SU-DHL-6 (cell line): ENCODE measurements around the gene UNC119B.

Source experiments
- H2AFZ ChIP-seq: fragments of 200-600 bp; sonication (generic); 2 replicates; pipeline ENCODE4 v1.6.1; 2014; ENCODE audit warnings: low read depth, mild to moderate bottlenecking, moderate library complexity, mixed read lengths, antibody characterized with exemption, low read length; ENCODE audit not compliant: severe bottlenecking
- H3F3A ChIP-seq: fragments of 200-600 bp; shearing (Covaris generic); 2 replicates; pipeline ENCODE4 v1.6.0; 2016; ENCODE audit warnings: antibody characterized with exemption, mild to moderate bottlenecking; ENCODE audit not compliant: insufficient read depth
- H3K27ac ChIP-seq: fragments of 200-600 bp; sonication (generic); 2 replicates; pipeline ENCODE4 v1.5.1; 2016; ENCODE audit warnings: low read depth, mild to moderate bottlenecking, low read length, moderate library complexity, mixed read lengths
- H3K27me3 ChIP-seq: fragments of 200-600 bp; sonication (generic), shearing (Covaris generic); 2 replicates; pipeline ENCODE4 v1.6.0; 2014; ENCODE audit warnings: mild to moderate bottlenecking, low read length
- H3K36me3 ChIP-seq: fragments of 200-600 bp; sonication (generic); 2 replicates; pipeline ENCODE4 v1.6.1; 2014; ENCODE audit warnings: mild to moderate bottlenecking, low read length, mixed read lengths
- H3K4me2 ChIP-seq: fragments of 300-600, 200-600 bp; shearing (Covaris generic), sonication (generic); 2 replicates; pipeline ENCODE4 v1.6.0; 2014; ENCODE audit warnings: low read length, low read depth, mild to moderate bottlenecking; ENCODE audit not compliant: poor library complexity, severe bottlenecking
- H3K4me3 ChIP-seq: fragments of 200-600 bp; sonication (generic); 2 replicates; pipeline ENCODE4 v1.5.1; 2014; ENCODE audit warnings: antibody characterized with exemption, low read length, mild to moderate bottlenecking, mixed read lengths; ENCODE audit not compliant: insufficient read depth, poor library complexity, severe bottlenecking
- H3K79me2 ChIP-seq: fragments of 200-600 bp; sonication (generic); 2 replicates; pipeline ENCODE4 v1.6.1; 2014; ENCODE audit warnings: mild to moderate bottlenecking, low read length, moderate library complexity; ENCODE audit not compliant: insufficient read depth
- H3K9ac ChIP-seq: fragments of 200-600 bp; sonication (generic); 2 replicates; pipeline ENCODE4 v1.7.0; 2014; ENCODE audit warnings: mild to moderate bottlenecking, low read length
- H3K9me2 ChIP-seq: fragments of 200-600 bp; sonication (generic); replicated peaks from 2 replicates; pipeline ENCODE4 v1.6.1; 2014; ENCODE audit warnings: low read length; ENCODE audit not compliant: insufficient read depth
- H3K9me3 ChIP-seq: fragments of 200-600 bp; sonication (generic); 2 replicates; pipeline ENCODE4 v1.6.1; 2014; ENCODE audit warnings: low read length, mixed read lengths; ENCODE audit not compliant: insufficient read depth
- H4K20me1 ChIP-seq: fragments of 200-600 bp; sonication (generic); 2 replicates; pipeline ENCODE4 v1.6.1; 2014; ENCODE audit warnings: low read depth, mild to moderate bottlenecking, antibody characterized with exemption, low read length, moderate library complexity, mixed read lengths
- CTCF ChIP-seq: fragments of 200-600 bp; sonication (generic); IDR thresholded peaks from one replicate; pipeline ENCODE4 v1.5.1; 2017; ENCODE audit warnings: antibody characterized with exemption, mild to moderate bottlenecking, low read length, moderate library complexity; ENCODE audit not compliant: insufficient read depth, poor library complexity, severe bottlenecking
- EZH2phosphoT487 ChIP-seq: fragments of 200-600 bp; sonication (generic), shearing (Covaris generic); conservative IDR thresholded peaks from 2 replicates; pipeline ENCODE4 v1.6.1; 2018; ENCODE audit warnings: mild to moderate bottlenecking, antibody characterized with exemption, low read length, moderate library complexity, mixed read lengths

The UNC119B gene

GRCh38 chr12:120684523-120684932 is 25.7 kb upstream of the UNC119B start:
- Histone ChIP-seq H3K27me3 (no peaks in the 10 kb centered on the region), H2AFZ (peak overlapping the region; percentile 52), H3K36me3 (no peaks in the 10 kb centered on the region), H3K9me2 (no peaks in the 10 kb centered on the region), H4K20me1 (no peaks in the 10 kb centered on the region), H3F3A (peaks cover 23% of the 10 kb centered on the region), H3K4me3 (no peak overlapping the region), H3K9me3 (no peaks in the 10 kb centered on the region), H3K79me2 (peaks cover 25% of the 10 kb centered on the region), H3K4me2 (peak overlapping the region; percentile 39), H3K27ac (peak overlapping the region; percentile 93), H3K9ac (peak overlapping the region; percentile 33)
- TF ChIP-seq EZH2phosphoT487 (no peak), CTCF (no peak)

GRCh38 chr12:120685522-120685921 is 24.7 kb upstream of the UNC119B start:
- H3K27ac ChIP-seq, result peak overlapping the region; percentile 93
- TF ChIP-seq EZH2phosphoT487, result no peak
- TF ChIP-seq CTCF, result no peak
- H3F3A ChIP-seq, result peaks cover 23% of the 10 kb centered on the region
- H3K79me2 ChIP-seq, result peaks cover 35% of the 10 kb centered on the region
- no peaks in the 10 kb centered on the region for H3K9me2 ChIP-seq
- H4K20me1 ChIP-seq, result no peaks in the 10 kb centered on the region
- H2AFZ ChIP-seq, result no peak overlapping the region
- no peaks in the 10 kb centered on the region for H3K36me3 ChIP-seq
- peak overlapping the region; percentile 73 for H3K9ac ChIP-seq
- peak overlapping the region; percentile 70 for H3K4me3 ChIP-seq
- H3K27me3 ChIP-seq, result no peaks in the 10 kb centered on the region
- no peaks in the 10 kb centered on the region for H3K9me3 ChIP-seq
- peak overlapping the region; percentile 61 for H3K4me2 ChIP-seq

- Histone ChIP-seq H2AFZ (peak overlapping the region; percentile 84), H3K27ac (peak overlapping the region; percentile 93), H3K9me2 (no peaks in the 10 kb centered on the region), H3K79me2 (peaks cover 42% of the 10 kb centered on the region), H3K9me3 (no peaks in the 10 kb centered on the region), H3K36me3 (no peaks in the 10 kb centered on the region), H3K9ac (peak overlapping the region; percentile 73), H3K4me3 (peak overlapping the region; percentile 70), H4K20me1 (no peaks in the 10 kb centered on the region), H3K27me3 (no peaks in the 10 kb centered on the region), H3F3A (peaks cover 23% of the 10 kb centered on the region), H3K4me2 (peak overlapping the region; percentile 61)
- TF ChIP-seq EZH2phosphoT487, result no peak
- TF ChIP-seq CTCF, result no peak
These were observed 24.0 kb upstream of the UNC119B start for GRCh38 chr12:120686151-120686689.
